ENCODE measurements around the gene TNRC18.

TNRC18 gene

GRCh38 chr7:5428478-5429252 lies 5.0 kb upstream of the TNRC18 start (continued):
- peak; percentile 91 for TF ChIP-seq ZNF362 (tag by site-specific recombination; IDR thresholded peaks at IDR 0.05)
- TF ChIP-seq KLF16 (tag by site-specific recombination; IDR thresholded peaks at IDR 0.05): peak; percentile 46; the same call in 1 of the 2 replicates
- no peak for TF ChIP-seq ZNF157 (tag by site-specific recombination; IDR thresholded peaks at IDR 0.05)
- TF ChIP-seq SP2 (tag by site-specific recombination; IDR thresholded peaks at IDR 0.05): peak; percentile 57
- TF ChIP-seq ZNF404 (tag by site-specific recombination; IDR thresholded peaks at IDR 0.05): no peak
- TF ChIP-seq ZNF292 (tag by site-specific recombination; IDR thresholded peaks at IDR 0.05; ENCODE audit: borderline replicate concordance, low read depth): no peak
- no peak for TF ChIP-seq ZNF433 (tag by site-specific recombination; IDR thresholded peaks at IDR 0.05; ENCODE audit: low read depth)
- TF ChIP-seq ZNF521 (tag by site-specific recombination; IDR thresholded peaks at IDR 0.05): no peak
- TF ChIP-seq ZNF830 (tag by site-specific recombination; IDR thresholded peaks at IDR 0.05; ENCODE audit: low read depth): no peak
- TF ChIP-seq ZNF48 (tag by site-specific recombination; IDR thresholded peaks at IDR 0.05): no peak
- TF ChIP-seq ZBTB7A (tag by site-specific recombination; IDR thresholded peaks at IDR 0.05; ENCODE audit: low read depth): no peak
- no peak for TF ChIP-seq YY2 (tag by site-specific recombination; IDR thresholded peaks at IDR 0.05)
- TF ChIP-seq KLF9 (tag by site-specific recombination; IDR thresholded peaks at IDR 0.05; ENCODE audit: low read depth): peak; percentile 59
- no peak for TF ChIP-seq ZFP41 (tag by site-specific recombination; IDR thresholded peaks at IDR 0.05; ENCODE audit: borderline replicate concordance)
- no peak; the same call in 1 of the 2 replicates for TF ChIP-seq ZNF366 (tag by site-specific recombination; conservative IDR thresholded peaks at IDR 0.05)
- no peak for TF ChIP-seq GLIS2 (tag by site-specific recombination; IDR thresholded peaks at IDR 0.05)
- TF ChIP-seq KLF10 (tag by site-specific recombination; IDR thresholded peaks at IDR 0.05): peak; percentile 30; the same call in 1 of the 2 replicates
- TF ChIP-seq ZNF24 (tag by site-specific recombination; IDR thresholded peaks at IDR 0.05): no peak
- TF ChIP-seq MYNN (tag by site-specific recombination; IDR thresholded peaks at IDR 0.05; ENCODE audit: borderline replicate concordance): no peak
- no peak for TF ChIP-seq ZFP37 (tag by site-specific recombination; IDR thresholded peaks at IDR 0.05)
- peak; percentile 47; the same call in 1 of the 2 replicates for TF ChIP-seq ZFHX2 (tag by site-specific recombination; conservative IDR thresholded peaks at IDR 0.05)
- TF ChIP-seq PRDM6 (tag by site-specific recombination; IDR thresholded peaks at IDR 0.05): no peak
- TF ChIP-seq ZNF558 (tag by site-specific recombination; IDR thresholded peaks at IDR 0.05): no peak
- TF ChIP-seq, protein P1, sequence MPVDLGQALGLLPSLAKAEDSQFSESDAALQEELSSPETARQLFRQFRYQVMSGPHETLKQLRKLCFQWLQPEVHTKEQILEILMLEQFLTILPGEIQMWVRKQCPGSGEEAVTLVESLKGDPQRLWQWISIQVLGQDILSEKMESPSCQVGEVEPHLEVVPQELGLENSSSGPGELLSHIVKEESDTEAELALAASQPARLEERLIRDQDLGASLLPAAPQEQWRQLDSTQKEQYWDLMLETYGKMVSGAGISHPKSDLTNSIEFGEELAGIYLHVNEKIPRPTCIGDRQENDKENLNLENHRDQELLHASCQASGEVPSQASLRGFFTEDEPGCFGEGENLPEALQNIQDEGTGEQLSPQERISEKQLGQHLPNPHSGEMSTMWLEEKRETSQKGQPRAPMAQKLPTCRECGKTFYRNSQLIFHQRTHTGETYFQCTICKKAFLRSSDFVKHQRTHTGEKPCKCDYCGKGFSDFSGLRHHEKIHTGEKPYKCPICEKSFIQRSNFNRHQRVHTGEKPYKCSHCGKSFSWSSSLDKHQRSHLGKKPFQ (tag by site-specific recombination; IDR thresholded peaks at IDR 0.05): no peak
- no peak for TF ChIP-seq ZNF423 (tag by site-specific recombination; IDR thresholded peaks at IDR 0.05)
- 0 out of 2 replicates have a peak, but pooled peaks have one; percentile 15 for TF ChIP-seq HIC1 (tag by site-specific recombination; IDR thresholded peaks at IDR 0.05)
- TF ChIP-seq ZNF214 (tag by site-specific recombination; IDR thresholded peaks at IDR 0.05; ENCODE audit: borderline replicate concordance): no peak
- TF ChIP-seq ZBTB21 (tag by site-specific recombination; IDR thresholded peaks at IDR 0.05): 0 out of 2 replicates have a peak, but pooled peaks have one; percentile 23
- no peak for TF ChIP-seq HOXA7 (CRISPR knock-in tag; IDR thresholded peaks at IDR 0.05; ENCODE audit: borderline replicate concordance)
- TF ChIP-seq ZEB2 (tag by site-specific recombination; IDR thresholded peaks at IDR 0.05): peak; percentile 16; the same call in 1 of the 2 replicates
- no peak for TF ChIP-seq MEIS1 (CRISPR knock-in tag; IDR thresholded peaks at IDR 0.05; ENCODE audit: borderline replicate concordance)
- TF ChIP-seq, protein P2, sequence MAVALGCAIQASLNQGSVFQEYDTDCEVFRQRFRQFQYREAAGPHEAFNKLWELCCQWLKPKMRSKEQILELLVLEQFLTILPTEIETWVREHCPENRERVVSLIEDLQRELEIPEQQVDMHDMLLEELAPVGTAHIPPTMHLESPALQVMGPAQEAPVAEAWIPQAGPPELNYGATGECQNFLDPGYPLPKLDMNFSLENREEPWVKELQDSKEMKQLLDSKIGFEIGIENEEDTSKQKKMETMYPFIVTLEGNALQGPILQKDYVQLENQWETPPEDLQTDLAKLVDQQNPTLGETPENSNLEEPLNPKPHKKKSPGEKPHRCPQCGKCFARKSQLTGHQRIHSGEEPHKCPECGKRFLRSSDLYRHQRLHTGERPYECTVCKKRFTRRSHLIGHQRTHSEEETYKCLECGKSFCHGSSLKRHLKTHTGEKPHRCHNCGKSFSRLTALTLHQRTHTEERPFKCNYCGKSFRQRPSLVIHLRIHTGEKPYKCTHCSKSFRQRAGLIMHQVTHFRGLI (tag by site-specific recombination; IDR thresholded peaks at IDR 0.05): 0 out of 2 replicates have a peak, but pooled peaks have one; percentile 11

Data from HEK293 (cell line).